Vagina (tissue), 2 donors: ENCODE data around the gene TSPAN32.

Experiments used
- CTCF ChIP-seq, 3 experiments: fragments of 450-650 bp in 2 of 3; fragments of 200-600 bp in 1 of 3; sonication (generic) in 1 of 3; IDR thresholded peaks; one replicate each; pipeline ENCODE4 v1.5.1; 2017 to 2019; ENCODE audit warnings: antibody characterized with exemption in 3 of 3, mild to moderate bottlenecking in 2 of 3, moderate library complexity in 2 of 3
- POLR2A ChIP-seq, 2 donors: fragments of 450-650 bp; IDR thresholded peaks; one replicate each; pipeline ENCODE4 v1.6.1; 2017; ENCODE audit warnings: antibody characterized with exemption in 2 of 2, mild to moderate bottlenecking in 2 of 2, moderate library complexity in 2 of 2
- POLR2AphosphoS5 ChIP-seq, 2 donors: sonication (generic); formaldehyde crosslinking; IDR thresholded peaks; one replicate each; pipeline ENCODE4 v1.9.0; 2017; ENCODE audit warnings: antibody characterized with exemption in 2 of 2, mild to moderate bottlenecking in 2 of 2, low read depth in 1 of 2; ENCODE audit not compliant: insufficient read depth in 1 of 2

DNA sequence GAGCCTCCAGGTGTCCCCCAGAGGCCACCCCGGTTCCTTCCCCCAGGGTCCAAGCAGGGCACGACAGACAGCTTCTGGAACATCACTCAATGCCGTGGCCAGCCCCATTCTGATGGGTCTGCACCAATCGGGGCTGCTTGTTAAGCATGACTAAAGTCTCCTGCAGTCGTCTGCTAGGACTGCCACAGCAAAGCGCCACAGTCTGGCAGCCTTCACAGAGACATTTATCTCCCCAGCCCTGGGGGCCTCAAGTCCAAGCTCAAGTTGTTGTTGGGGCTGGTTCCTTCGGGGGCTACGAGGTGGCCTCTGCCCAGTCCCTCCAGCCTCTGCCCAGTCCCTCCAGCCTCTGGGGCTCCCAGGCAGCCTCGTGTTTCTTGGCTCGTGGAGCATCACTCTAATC, 61.3 kb downstream of the TSPAN32 start:
- TF ChIP-seq CTCF (IDR thresholded peaks at IDR 0.05) (no peak), POLR2A (IDR thresholded peaks at IDR 0.05) (no peak), POLR2AphosphoS5 (IDR thresholded peaks at IDR 0.05; ENCODE audit: insufficient read depth in 1 of 2, low read depth in 1 of 2) (no peak)
